ENCODE data around the gene KLHL18. TPM values are rescaled to one million over a fixed set of nuclear protein-coding genes. Genes with fewer than 3 reads are reported as not detected.
"Not testable (repeated sequence)": the region's sequence is repeated elsewhere in the genome, so short reads cannot be mapped to it uniquely, and the experiment has no call there.

Gene KLHL18
- polyA plus RNA-seq, 1 donor from 2014 or later, result 37.0 TPM

- no peak overlapping the region for H2AFZ ChIP-seq (ENCODE audit: low read depth, low read length)
- no peaks in the 10 kb centered on the region for H3K9me3 ChIP-seq (ENCODE audit: low read length)
- no peaks in the 10 kb centered on the region for H3K79me2 ChIP-seq (replicated peaks; ENCODE audit: insufficient read depth, low read length)
Measured at GRCh38 chr3:47356201-47356600, 73.5 kb downstream of the KLHL18 start.

GRCh38 chr3:47359323-47359722 is 76.6 kb downstream of the KLHL18 start:
- no peak overlapping the region for H3K4me2 ChIP-seq (ENCODE audit: low read length)
- no peaks in the 10 kb centered on the region for H3K79me2 ChIP-seq (replicated peaks; ENCODE audit: insufficient read depth, low read length)
- H3K9me2 ChIP-seq (ENCODE audit: insufficient read depth, low read length), result no peaks in the 10 kb centered on the region
- H3K9me3 ChIP-seq (ENCODE audit: low read length), result no peaks in the 10 kb centered on the region
- no peak overlapping the region for H2AFZ ChIP-seq (ENCODE audit: low read depth, low read length)
- no peak for TF ChIP-seq TAF1 (IDR thresholded peaks at IDR 0.05; ENCODE audit: low read depth)
- TF ChIP-seq EP300 (conservative IDR thresholded peaks at IDR 0.05; ENCODE audit: poor library complexity, severe bottlenecking), result no peak
- TF ChIP-seq EZH2 (IDR thresholded peaks at IDR 0.05; ENCODE audit: borderline replicate concordance, insufficient read depth, low read length, poor library complexity, severe bottlenecking), result no peak
- no peak for TF ChIP-seq MXI1 (conservative IDR thresholded peaks at IDR 0.05; ENCODE audit: poor library complexity, severe bottlenecking)
- TF ChIP-seq, protein P1, sequence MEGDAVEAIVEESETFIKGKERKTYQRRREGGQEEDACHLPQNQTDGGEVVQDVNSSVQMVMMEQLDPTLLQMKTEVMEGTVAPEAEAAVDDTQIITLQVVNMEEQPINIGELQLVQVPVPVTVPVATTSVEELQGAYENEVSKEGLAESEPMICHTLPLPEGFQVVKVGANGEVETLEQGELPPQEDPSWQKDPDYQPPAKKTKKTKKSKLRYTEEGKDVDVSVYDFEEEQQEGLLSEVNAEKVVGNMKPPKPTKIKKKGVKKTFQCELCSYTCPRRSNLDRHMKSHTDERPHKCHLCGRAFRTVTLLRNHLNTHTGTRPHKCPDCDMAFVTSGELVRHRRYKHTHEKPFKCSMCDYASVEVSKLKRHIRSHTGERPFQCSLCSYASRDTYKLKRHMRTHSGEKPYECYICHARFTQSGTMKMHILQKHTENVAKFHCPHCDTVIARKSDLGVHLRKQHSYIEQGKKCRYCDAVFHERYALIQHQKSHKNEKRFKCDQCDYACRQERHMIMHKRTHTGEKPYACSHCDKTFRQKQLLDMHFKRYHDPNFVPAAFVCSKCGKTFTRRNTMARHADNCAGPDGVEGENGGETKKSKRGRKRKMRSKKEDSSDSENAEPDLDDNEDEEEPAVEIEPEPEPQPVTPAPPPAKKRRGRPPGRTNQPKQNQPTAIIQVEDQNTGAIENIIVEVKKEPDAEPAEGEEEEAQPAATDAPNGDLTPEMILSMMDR (IDR thresholded peaks at IDR 0.05; ENCODE audit: poor library complexity, severe bottlenecking), result no peak
- no peak for TF ChIP-seq POLR2AphosphoS5 (IDR thresholded peaks at IDR 0.05)
- no peak for TF ChIP-seq RAD21 (conservative IDR thresholded peaks at IDR 0.05)
- no peak overlapping the region for H3K27ac ChIP-seq (ENCODE audit: low read length)
- no peaks in the 10 kb centered on the region for H3F3A ChIP-seq (ENCODE audit: insufficient read depth, low read length, poor library complexity, severe bottlenecking)
- no peaks in the 10 kb centered on the region for H3K36me3 ChIP-seq (ENCODE audit: insufficient read depth, low read length)
- H3K9ac ChIP-seq (ENCODE audit: low read length), result no peak overlapping the region
- H3K27me3 ChIP-seq (ENCODE audit: insufficient read depth, low read depth, low read length), result no peaks in the 10 kb centered on the region
- H3K4me3 ChIP-seq (ENCODE audit: low read length), result no peak overlapping the region
- H4K20me1 ChIP-seq (ENCODE audit: insufficient read depth), result no peaks in the 10 kb centered on the region

More at GRCh38 chr3:47356201-47356600, 73.5 kb downstream of the KLHL18 start:
- no peak overlapping the region for H3K4me2 ChIP-seq (ENCODE audit: low read length)
- H3K9ac ChIP-seq (ENCODE audit: low read length), result no peak overlapping the region
- H3K27me3 ChIP-seq (ENCODE audit: insufficient read depth, low read depth, low read length), result no peaks in the 10 kb centered on the region
- H3K36me3 ChIP-seq (ENCODE audit: insufficient read depth, low read length), result no peaks in the 10 kb centered on the region
- no peak for TF ChIP-seq POLR2AphosphoS5 (IDR thresholded peaks at IDR 0.05)
- no peak overlapping the region for H3K27ac ChIP-seq (ENCODE audit: low read length)
- no peak overlapping the region for H3K4me3 ChIP-seq (ENCODE audit: low read length)
- no peaks in the 10 kb centered on the region for H3K9me2 ChIP-seq (ENCODE audit: insufficient read depth, low read length)
- no peaks in the 10 kb centered on the region for H4K20me1 ChIP-seq (ENCODE audit: insufficient read depth)
- H3F3A ChIP-seq (ENCODE audit: insufficient read depth, low read length, poor library complexity, severe bottlenecking), result no peaks in the 10 kb centered on the region

GRCh38 chr3:47360110-47360517 is 77.4 kb downstream of the KLHL18 start:
- H3K79me2 ChIP-seq (replicated peaks; ENCODE audit: insufficient read depth, low read length); H3K27me3 ChIP-seq (ENCODE audit: insufficient read depth, low read depth, low read length); H4K20me1 ChIP-seq (ENCODE audit: insufficient read depth); H3K4me3 ChIP-seq (ENCODE audit: low read length); H3K27ac ChIP-seq (ENCODE audit: low read length); H3K9me2 ChIP-seq (ENCODE audit: insufficient read depth, low read length); H3K4me2 ChIP-seq (ENCODE audit: low read length); H3F3A ChIP-seq (ENCODE audit: insufficient read depth, low read length, poor library complexity, severe bottlenecking); H3K9ac ChIP-seq (ENCODE audit: low read length); H3K9me3 ChIP-seq (ENCODE audit: low read length); H3K36me3 ChIP-seq (ENCODE audit: insufficient read depth, low read length); H2AFZ ChIP-seq (ENCODE audit: low read depth, low read length): not testable (repeated sequence)

GRCh38 chr3:47362701-47363100 is 80.0 kb downstream of the KLHL18 start:
- Histone ChIP-seq H3K9ac (ENCODE audit: low read length) (no peak overlapping the region), H2AFZ (ENCODE audit: low read depth, low read length) (no peak overlapping the region), H3K27me3 (ENCODE audit: insufficient read depth, low read depth, low read length) (no peaks in the 10 kb centered on the region), H3K4me3 (ENCODE audit: low read length) (no peak overlapping the region), H3K36me3 (ENCODE audit: insufficient read depth, low read length) (no peaks in the 10 kb centered on the region), H3K27ac (ENCODE audit: low read length) (no peak overlapping the region), H3K9me2 (ENCODE audit: insufficient read depth, low read length) (no peaks in the 10 kb centered on the region), H3F3A (ENCODE audit: insufficient read depth, low read length, poor library complexity, severe bottlenecking) (no peaks in the 10 kb centered on the region), H4K20me1 (ENCODE audit: insufficient read depth) (no peaks in the 10 kb centered on the region), H3K4me2 (ENCODE audit: low read length) (no peak overlapping the region), H3K9me3 (ENCODE audit: low read length) (no peaks in the 10 kb centered on the region), H3K79me2 (replicated peaks; ENCODE audit: insufficient read depth, low read length) (no peaks in the 10 kb centered on the region)
- TF ChIP-seq, protein P1 (IDR thresholded peaks at IDR 0.05; ENCODE audit: poor library complexity, severe bottlenecking), result no peak
- TF ChIP-seq MXI1 (conservative IDR thresholded peaks at IDR 0.05; ENCODE audit: poor library complexity, severe bottlenecking) (no peak), SMC3 (conservative IDR thresholded peaks at IDR 0.05; ENCODE audit: poor library complexity) (no peak), EP300 (conservative IDR thresholded peaks at IDR 0.05; ENCODE audit: poor library complexity, severe bottlenecking) (no peak), EZH2 (IDR thresholded peaks at IDR 0.05; ENCODE audit: borderline replicate concordance, insufficient read depth, low read length, poor library complexity, severe bottlenecking) (no peak), TAF1 (IDR thresholded peaks at IDR 0.05; ENCODE audit: low read depth) (no peak), RAD21 (conservative IDR thresholded peaks at IDR 0.05) (no peak), POLR2AphosphoS5 (IDR thresholded peaks at IDR 0.05) (no peak)
- TF ChIP-seq, protein P2, sequence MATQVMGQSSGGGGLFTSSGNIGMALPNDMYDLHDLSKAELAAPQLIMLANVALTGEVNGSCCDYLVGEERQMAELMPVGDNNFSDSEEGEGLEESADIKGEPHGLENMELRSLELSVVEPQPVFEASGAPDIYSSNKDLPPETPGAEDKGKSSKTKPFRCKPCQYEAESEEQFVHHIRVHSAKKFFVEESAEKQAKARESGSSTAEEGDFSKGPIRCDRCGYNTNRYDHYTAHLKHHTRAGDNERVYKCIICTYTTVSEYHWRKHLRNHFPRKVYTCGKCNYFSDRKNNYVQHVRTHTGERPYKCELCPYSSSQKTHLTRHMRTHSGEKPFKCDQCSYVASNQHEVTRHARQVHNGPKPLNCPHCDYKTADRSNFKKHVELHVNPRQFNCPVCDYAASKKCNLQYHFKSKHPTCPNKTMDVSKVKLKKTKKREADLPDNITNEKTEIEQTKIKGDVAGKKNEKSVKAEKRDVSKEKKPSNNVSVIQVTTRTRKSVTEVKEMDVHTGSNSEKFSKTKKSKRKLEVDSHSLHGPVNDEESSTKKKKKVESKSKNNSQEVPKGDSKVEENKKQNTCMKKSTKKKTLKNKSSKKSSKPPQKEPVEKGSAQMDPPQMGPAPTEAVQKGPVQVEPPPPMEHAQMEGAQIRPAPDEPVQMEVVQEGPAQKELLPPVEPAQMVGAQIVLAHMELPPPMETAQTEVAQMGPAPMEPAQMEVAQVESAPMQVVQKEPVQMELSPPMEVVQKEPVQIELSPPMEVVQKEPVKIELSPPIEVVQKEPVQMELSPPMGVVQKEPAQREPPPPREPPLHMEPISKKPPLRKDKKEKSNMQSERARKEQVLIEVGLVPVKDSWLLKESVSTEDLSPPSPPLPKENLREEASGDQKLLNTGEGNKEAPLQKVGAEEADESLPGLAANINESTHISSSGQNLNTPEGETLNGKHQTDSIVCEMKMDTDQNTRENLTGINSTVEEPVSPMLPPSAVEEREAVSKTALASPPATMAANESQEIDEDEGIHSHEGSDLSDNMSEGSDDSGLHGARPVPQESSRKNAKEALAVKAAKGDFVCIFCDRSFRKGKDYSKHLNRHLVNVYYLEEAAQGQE (IDR thresholded peaks at IDR 0.05; ENCODE audit: borderline replicate concordance), result no peak
